ENCODE results near the gene GKN1. TPM values are rescaled to one million over a fixed set of nuclear protein-coding genes. Genes with fewer than 3 reads are reported as not detected.

GKN1 gene
- total RNA-seq, 2 donors from 2014 or later, result not detected

GRCh38 chr2:68931799-68932198 is 42.6 kb upstream of the GKN1 start:
- no peaks in the 10 kb centered on the region for H3K27me3 ChIP-seq
- intact Hi-C loops (cut with DNase I), result no loop called here
- H3K9me3 ChIP-seq, result no peaks in the 10 kb centered on the region
- DNase-seq (no peak), ATAC-seq (no peak)
- H3K4me3 ChIP-seq, result no peak overlapping the region
- TF ChIP-seq CTCF (IDR thresholded peaks at IDR 0.05) (no peak), POLR2A (IDR thresholded peaks at IDR 0.05) (no peak)
- no peaks in the 10 kb centered on the region for H3K36me3 ChIP-seq (replicated peaks in 1 of 2; ENCODE audit: insufficient read depth in 1 of 2, low read depth in 2 of 2)
- WGBS, 2 donors, result 52 to 56% methylated on average over 4 of the region's 4 CpGs
- H3K4me1 ChIP-seq, result peaks cover 7% of the 10 kb centered on the region
- no peak overlapping the region for H3K27ac ChIP-seq

DNA sequence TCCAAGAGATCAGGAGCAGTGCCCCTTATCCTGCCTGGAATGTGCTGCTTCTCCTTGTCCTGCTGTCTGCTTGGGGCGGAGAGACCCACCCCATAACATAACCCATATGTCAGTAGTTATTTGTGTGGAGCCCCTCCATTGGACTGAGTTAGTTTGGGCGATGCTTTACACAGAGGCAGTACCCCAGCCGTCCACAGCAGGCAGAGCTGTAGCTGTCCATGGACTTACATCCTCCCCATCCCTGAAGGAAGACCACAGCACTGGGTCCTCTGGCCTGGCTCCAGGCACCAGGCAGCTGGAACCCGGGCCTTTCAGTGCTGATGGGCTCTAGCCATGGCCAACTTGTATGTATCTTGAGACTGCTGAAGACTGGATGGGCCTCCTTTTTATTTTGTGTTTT is 42.0 kb upstream of the GKN1 start:
- Histone ChIP-seq H3K4me1 (peaks cover 8% of the 10 kb centered on the region), H3K36me3 (replicated peaks in 1 of 2; ENCODE audit: insufficient read depth in 1 of 2, low read depth in 2 of 2) (no peaks in the 10 kb centered on the region), H3K27ac (no peak overlapping the region), H3K9me3 (no peaks in the 10 kb centered on the region), H3K27me3 (no peaks in the 10 kb centered on the region), H3K4me3 (no peak overlapping the region)
- no peak for TF ChIP-seq CTCF (IDR thresholded peaks at IDR 0.05)
- no peak for TF ChIP-seq POLR2A (IDR thresholded peaks at IDR 0.05)
- DNase-seq (no peak), ATAC-seq (no peak)
- intact Hi-C loops (cut with DNase I), result no loop called here
- WGBS, 2 donors, result 70 to 78% methylated on average over 4 of the region's 4 CpGs

GRCh38 chr2:68934021-68934420 is 40.4 kb upstream of the GKN1 start:
- Histone ChIP-seq H3K27me3 (no peaks in the 10 kb centered on the region), H3K9me3 (no peaks in the 10 kb centered on the region), H3K36me3 (replicated peaks in 1 of 2; ENCODE audit: insufficient read depth in 1 of 2, low read depth in 2 of 2) (no peaks in the 10 kb centered on the region), H3K4me3 (no peak overlapping the region), H3K27ac (no peak overlapping the region), H3K4me1 (peaks cover 8% of the 10 kb centered on the region)
- TF ChIP-seq CTCF (IDR thresholded peaks at IDR 0.05), result no peak
- no peak for TF ChIP-seq POLR2A (IDR thresholded peaks at IDR 0.05)
- ATAC-seq, result no peak
- DNase-seq, result no peak
- intact Hi-C loops (cut with DNase I), result no loop called here
- 68 to 91% methylated on average over 3 of the region's 3 CpGs for WGBS, 2 donors

DNA sequence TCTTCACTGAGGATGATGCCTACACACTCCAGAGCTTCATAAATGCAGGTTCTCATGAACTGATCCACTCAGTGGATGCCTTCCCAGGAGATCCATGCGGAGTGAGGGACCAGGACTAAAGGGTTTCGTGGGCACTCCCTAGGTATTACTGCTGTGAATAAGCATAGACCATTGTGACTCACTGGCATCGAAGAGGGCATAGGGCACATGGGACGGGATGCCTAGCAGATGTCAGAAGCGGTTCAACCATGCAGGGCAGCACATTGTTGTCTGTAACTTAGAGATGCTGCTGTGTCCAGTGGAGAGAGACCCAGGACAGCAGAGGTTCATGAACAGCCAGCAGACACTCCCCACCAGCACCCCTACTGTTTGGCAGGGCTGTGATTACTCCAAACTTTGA is 39.0 kb upstream of the GKN1 start:
- Histone ChIP-seq H3K4me1 (peaks cover 8% of the 10 kb centered on the region), H3K36me3 (replicated peaks in 1 of 2; ENCODE audit: insufficient read depth in 1 of 2, low read depth in 2 of 2) (no peaks in the 10 kb centered on the region), H3K4me3 (no peak overlapping the region), H3K9me3 (no peaks in the 10 kb centered on the region), H3K27me3 (no peaks in the 10 kb centered on the region), H3K27ac (no peak overlapping the region)
- WGBS, 2 donors, result 84 to 88% methylated on average over 2 to 5 of the region's 5 CpGs
- TF ChIP-seq CTCF (IDR thresholded peaks at IDR 0.05) (no peak), POLR2A (IDR thresholded peaks at IDR 0.05) (no peak)
- intact Hi-C loops (cut with DNase I), result no loop called here
- DNase-seq (no peak), ATAC-seq (no peak)

DNA sequence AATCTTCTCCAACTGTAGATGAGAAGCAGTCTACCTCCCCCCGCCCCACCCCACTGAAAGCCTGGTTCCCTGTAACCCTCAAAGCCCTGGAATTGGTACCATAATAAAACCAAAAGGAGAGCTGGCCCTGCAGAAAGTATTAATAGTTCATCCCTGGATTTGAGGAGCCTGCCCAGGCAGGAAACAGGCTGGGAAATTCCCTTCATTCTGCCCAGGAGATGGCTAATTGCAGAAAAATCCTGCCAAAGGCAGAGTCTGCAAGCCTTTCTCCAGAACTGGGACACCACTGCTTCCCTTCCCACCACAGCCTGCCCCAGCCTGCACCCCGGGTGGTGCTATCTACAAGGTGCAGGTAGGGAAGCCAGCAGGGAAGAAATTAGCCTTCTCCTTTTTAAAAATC is 38.0 kb upstream of the GKN1 start:
- peaks cover 8% of the 10 kb centered on the region for H3K4me1 ChIP-seq
- TF ChIP-seq POLR2A (IDR thresholded peaks at IDR 0.05) (no peak), CTCF (IDR thresholded peaks at IDR 0.05) (no peak)
- no peaks in the 10 kb centered on the region for H3K27me3 ChIP-seq
- no peak for DNase-seq
- no peaks in the 10 kb centered on the region for H3K9me3 ChIP-seq
- H3K27ac ChIP-seq, result no peak overlapping the region
- no peak for ATAC-seq
- WGBS, 2 donors, result 34 to 38% methylated on average over 2 of the region's 2 CpGs
- intact Hi-C loops (cut with DNase I), result no loop called here
- H3K36me3 ChIP-seq (replicated peaks in 1 of 2; ENCODE audit: insufficient read depth in 1 of 2, low read depth in 2 of 2), result no peaks in the 10 kb centered on the region
- H3K4me3 ChIP-seq, result no peak overlapping the region

Measured in body of pancreas (tissue), 4 donors.